Testis (tissue), 3 donors: ENCODE measurements around the gene SLC39A5. TPM values are rescaled to one million over a fixed set of nuclear protein-coding genes. Genes with fewer than 3 reads are reported as not detected.

Experiments used
- DNase-seq: peaks from one replicate; pipeline ENCODE4 v3.0.0-alpha.2; 2019
- H3K27ac ChIP-seq, 2 donors: fragments of 200-600 bp; sonication (generic); one replicate each; pipeline ENCODE4 v1.5.1; 2019
- H3K27me3 ChIP-seq: fragments of 200-600 bp; sonication (generic); one replicate; pipeline ENCODE4 v1.5.1; 2019
- H3K36me3 ChIP-seq: fragments of 200-600 bp; sonication (generic); one replicate; pipeline ENCODE4 v1.5.1; 2017; ENCODE audit warnings: low read depth; ENCODE audit errors: missing control alignments
- H3K4me1 ChIP-seq: fragments of 200-600 bp; sonication (generic); one replicate; pipeline ENCODE4 v1.5.1; 2019
- H3K4me3 ChIP-seq, 2 donors: fragments of 200-600 bp; sonication (generic); one replicate each; pipeline ENCODE4 v1.5.1; 2017 to 2019
- H3K9me3 ChIP-seq: fragments of 200-600 bp; sonication (generic); one replicate; pipeline ENCODE4 v1.5.1; 2017
- POLR2A ChIP-seq: fragments of 450-650 bp; IDR thresholded peaks from one replicate; pipeline ENCODE4 v1.6.1; 2017; ENCODE audit warnings: antibody characterized with exemption, mild to moderate bottlenecking, moderate library complexity
- WGBS, 2 donors: methylation state at CpG; one replicate each; pipeline ENCODE4 v1.1.5; 2018; 5-methylcytosine and 5-hydroxymethylcytosine counted together
- intact Hi-C: fragments of 100-400 bp; cut with DNase I; formaldehyde crosslinking; loops from one replicate; pipeline ENCODE4 v1.15.1; 2023; ENCODE audit warnings: low total_unique reads
- polyA plus RNA-seq: library from polyadenylated mRNA; stranded (reverse); fragments of 350-450 nt; fragmentation: Illumina TruSeq; extraction: RNeasy Lipid Tissue Mini Kit (QIAGEN cat#74804); gene quantifications from one replicate; pipeline ENCODE4 v1.2.3, GENCODE V29; 2014; ENCODE audit warnings: low read depth, low replicate concordance; ENCODE audit not compliant: insufficient read depth
- total RNA-seq, 2 donors: library from RNA; depleted of rRNA; stranded (reverse); fragments of >200 nt; gene quantifications; one replicate each; pipeline ENCODE4 v1.2.3, GENCODE V29; 2016
- TF ChIP-seq, protein P1 (sequence below), 3 experiments: fragments of 450-650 bp in 2 of 3; fragments of 200-600 bp in 1 of 3; sonication (generic) in 1 of 3; IDR thresholded peaks; one replicate each; pipeline ENCODE4 v1.5.1; 2016 to 2019; ENCODE audit warnings: antibody characterized with exemption in 3 of 3, mild to moderate bottlenecking in 2 of 3, moderate library complexity in 1 of 3

SLC39A5 gene
- total and polyA plus RNA-seq, 3 donors from 2014 or later = 0.87 to 3.9 TPM; not detected in 1

DNA sequence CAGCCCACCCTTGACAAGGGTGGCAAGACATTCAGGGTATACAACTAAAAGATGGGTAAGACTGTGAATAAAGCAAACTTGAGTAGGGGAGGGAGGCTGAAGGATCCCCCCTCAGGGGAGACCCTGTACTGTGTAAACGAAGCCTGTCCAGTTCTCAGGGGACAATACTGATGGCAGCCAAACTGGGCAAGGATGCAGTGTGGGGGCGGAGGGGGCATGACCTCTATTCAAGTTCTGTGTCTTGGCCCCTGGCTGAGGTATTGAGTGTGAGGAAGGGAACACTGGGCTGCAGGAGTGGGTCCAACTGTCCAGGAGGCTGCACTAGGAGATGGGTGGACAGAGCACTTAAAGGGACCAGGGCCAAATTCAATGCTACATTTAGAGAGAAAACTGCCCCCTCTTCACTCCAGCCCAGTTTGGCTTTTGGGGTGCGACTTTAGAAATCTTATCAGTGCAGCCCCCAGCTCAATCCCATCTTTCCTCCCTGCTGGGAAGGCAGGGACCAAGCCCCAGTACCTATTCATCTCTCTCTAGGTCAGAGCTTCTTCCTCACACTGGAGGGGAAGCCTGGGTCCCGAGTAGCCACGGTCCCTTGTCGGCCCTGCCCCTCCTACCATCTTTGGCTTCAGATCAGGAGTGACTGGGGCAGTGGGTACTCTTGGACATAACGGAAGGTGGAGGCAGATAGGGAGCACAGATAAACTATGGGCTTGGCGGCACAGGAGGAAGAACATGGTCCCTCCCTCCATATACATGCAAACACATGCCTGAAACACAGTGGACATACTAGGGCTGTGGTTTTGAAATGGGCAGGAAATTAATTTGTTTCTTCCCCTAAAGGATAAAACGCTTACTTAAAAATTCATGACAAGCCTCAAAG lies 11.8 kb downstream of the SLC39A5 start:
- intact Hi-C loops = no loop called here
- 68 to 73% methylated on average over 9 of the region's 9 CpGs for WGBS, 2 donors
- Histone ChIP-seq H3K9me3 (no peaks in the 10 kb centered on the region), H3K4me1 (peaks cover 15% of the 10 kb centered on the region), H3K36me3 (no peaks in the 10 kb centered on the region), H3K27ac (no peak overlapping the region), H3K27me3 (no peaks in the 10 kb centered on the region), H3K4me3 (no peak overlapping the region)
- DNase-seq = no peak
- TF ChIP-seq, protein P1, sequence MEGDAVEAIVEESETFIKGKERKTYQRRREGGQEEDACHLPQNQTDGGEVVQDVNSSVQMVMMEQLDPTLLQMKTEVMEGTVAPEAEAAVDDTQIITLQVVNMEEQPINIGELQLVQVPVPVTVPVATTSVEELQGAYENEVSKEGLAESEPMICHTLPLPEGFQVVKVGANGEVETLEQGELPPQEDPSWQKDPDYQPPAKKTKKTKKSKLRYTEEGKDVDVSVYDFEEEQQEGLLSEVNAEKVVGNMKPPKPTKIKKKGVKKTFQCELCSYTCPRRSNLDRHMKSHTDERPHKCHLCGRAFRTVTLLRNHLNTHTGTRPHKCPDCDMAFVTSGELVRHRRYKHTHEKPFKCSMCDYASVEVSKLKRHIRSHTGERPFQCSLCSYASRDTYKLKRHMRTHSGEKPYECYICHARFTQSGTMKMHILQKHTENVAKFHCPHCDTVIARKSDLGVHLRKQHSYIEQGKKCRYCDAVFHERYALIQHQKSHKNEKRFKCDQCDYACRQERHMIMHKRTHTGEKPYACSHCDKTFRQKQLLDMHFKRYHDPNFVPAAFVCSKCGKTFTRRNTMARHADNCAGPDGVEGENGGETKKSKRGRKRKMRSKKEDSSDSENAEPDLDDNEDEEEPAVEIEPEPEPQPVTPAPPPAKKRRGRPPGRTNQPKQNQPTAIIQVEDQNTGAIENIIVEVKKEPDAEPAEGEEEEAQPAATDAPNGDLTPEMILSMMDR (IDR thresholded peaks at IDR 0.05) = no peak
- no peak for TF ChIP-seq POLR2A

DNA sequence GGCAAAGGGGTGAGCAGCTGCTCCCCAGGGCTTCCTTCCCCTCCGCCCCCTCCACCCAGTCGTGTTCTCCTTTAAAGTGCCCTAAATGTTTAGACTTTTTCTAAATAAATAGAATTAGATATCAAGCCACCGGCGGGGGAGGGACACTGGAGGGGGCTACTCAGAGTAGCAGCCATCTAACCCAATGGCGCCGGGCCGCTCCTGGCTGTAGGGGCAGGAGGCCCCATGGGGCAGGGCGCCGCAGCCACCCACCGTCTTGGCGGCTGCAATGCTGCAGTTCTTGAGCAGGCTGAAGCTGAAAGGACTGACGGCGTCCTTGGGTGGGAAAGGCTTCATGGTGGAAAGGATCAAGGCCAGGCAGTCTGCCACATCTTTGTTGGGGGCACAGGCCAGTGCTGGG lies 13.1 kb downstream of the SLC39A5 start:
- Histone ChIP-seq H3K4me1 (peaks cover 15% of the 10 kb centered on the region), H3K27me3 (no peaks in the 10 kb centered on the region), H3K27ac (no peak overlapping the region), H3K9me3 (no peaks in the 10 kb centered on the region), H3K36me3 (no peaks in the 10 kb centered on the region), H3K4me3 (no peak overlapping the region)
- intact Hi-C loops = no loop called here
- WGBS, 2 donors = 69 to 84% methylated on average over 13 of the region's 13 CpGs
- DNase-seq = no peak
- TF ChIP-seq, protein P1 (IDR thresholded peaks at IDR 0.05) = no peak
- TF ChIP-seq POLR2A = no peak

DNA sequence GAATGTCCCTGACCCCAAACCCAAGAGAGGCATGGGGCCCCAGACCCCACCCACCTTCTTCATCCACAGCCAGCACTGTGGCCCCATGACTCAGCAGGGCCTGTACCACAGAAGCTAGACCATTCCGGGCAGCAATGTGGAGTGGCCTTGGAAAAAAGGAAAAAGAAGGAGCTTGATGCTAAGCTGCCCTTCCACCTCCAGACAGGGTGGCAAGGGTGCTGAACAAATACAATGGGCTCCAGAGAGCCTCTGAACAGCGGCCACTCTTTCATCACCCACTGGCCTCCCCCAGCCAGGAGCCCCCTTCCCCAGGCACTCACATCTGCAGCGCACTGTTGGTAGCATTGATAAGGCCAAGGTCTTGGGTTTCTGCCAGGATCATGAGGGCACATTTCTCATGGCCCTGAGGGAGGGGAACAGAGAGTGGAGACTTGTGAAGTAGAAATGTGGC lies 13.9 kb downstream of the SLC39A5 start:
- 25 to 48% methylated on average over 3 of the region's 3 CpGs for WGBS, 2 donors
- Histone ChIP-seq H3K4me3 (no peak overlapping the region), H3K4me1 (peaks cover 15% of the 10 kb centered on the region), H3K27ac (peak overlapping the region in 1 of 2 donors; percentile 16), H3K27me3 (no peaks in the 10 kb centered on the region), H3K9me3 (no peaks in the 10 kb centered on the region), H3K36me3 (no peaks in the 10 kb centered on the region)
- peak; percentile 50 for DNase-seq
- intact Hi-C loops = no loop called here
- TF ChIP-seq, protein P1 (IDR thresholded peaks at IDR 0.05) = no peak
- TF ChIP-seq POLR2A = no peak

DNA sequence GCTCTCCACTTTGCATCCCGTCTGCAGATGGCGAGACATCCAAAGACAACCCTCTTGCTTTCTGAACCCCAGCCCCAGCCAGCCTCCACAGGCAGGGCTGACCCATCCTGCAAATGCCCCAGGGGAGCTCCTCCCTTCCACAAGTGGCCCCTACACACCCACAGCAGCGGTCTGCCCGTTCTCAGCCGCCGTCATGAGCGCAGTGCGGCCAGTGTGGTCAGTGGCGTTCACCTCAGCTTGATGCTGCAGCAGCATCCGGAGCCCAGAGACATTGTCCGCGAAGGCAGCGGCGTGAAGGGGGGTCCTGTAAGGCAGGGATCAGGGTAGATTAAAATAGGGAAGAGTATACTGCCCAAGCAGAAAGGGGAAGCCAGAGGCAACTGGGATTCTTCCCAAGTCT lies 14.6 kb downstream of the SLC39A5 start:
- Histone ChIP-seq H3K27ac (no peak overlapping the region), H3K27me3 (no peaks in the 10 kb centered on the region), H3K4me1 (peaks cover 15% of the 10 kb centered on the region), H3K4me3 (no peak overlapping the region), H3K36me3 (no peaks in the 10 kb centered on the region), H3K9me3 (no peaks in the 10 kb centered on the region)
- 90 to 96% methylated on average over 11 to 14 of the region's 14 CpGs for WGBS, 2 donors
- intact Hi-C loops = no loop called here
- DNase-seq = no peak
- TF ChIP-seq, protein P1 (IDR thresholded peaks at IDR 0.05) = no peak
- no peak for TF ChIP-seq POLR2A
